ENCODE measurements around the gene PIM3.

DNA sequence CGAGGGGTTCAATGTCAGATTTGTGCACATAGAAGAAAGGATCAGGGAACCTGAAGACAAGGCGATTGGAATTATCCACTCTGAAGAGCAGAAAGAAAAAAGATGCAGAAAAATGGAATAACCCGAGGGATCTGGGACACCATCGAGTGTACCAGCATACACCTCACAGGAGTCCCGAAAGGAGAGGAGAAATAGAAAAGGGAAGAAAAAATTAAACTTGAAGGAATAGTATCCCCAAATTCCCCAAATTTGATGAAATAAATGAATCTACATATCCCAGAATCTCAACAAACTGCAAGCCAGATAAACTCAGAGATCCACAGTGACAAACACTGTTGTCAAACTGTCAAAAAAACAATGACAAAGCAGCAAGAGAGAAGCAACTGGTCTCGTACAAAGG is 30.6 kb downstream of the PIM3 start:
- TF ChIP-seq GATA2 (IDR thresholded peaks at IDR 0.05; ENCODE audit: low read depth, low read length): no peak
- no peak for TF ChIP-seq GATA3 (IDR thresholded peaks at IDR 0.05; ENCODE audit: low read depth, low read length)

Data from SH-SY5Y (cell line).